NCI-H2171 (cell line): ENCODE measurements around the gene SPTBN4.
A peak's percentile ranks its signal among the peaks of the same experiment; 100 is the strongest.
"Not testable (repeated sequence)": the region's sequence is repeated elsewhere in the genome, so short reads cannot be mapped to it uniquely, and the experiment has no call there.

Experiments
- DNase-seq: peaks from one replicate; lab custom pipeline; 2025; lab: John Stamatoyannopoulos, UW

SPTBN4 gene

GRCh38 chr19:40441719-40442253, 25.0 kb upstream of the SPTBN4 start:
- no peak for DNase-seq

- DNase-seq = no peak
Observed at GRCh38 chr19:40442328-40443130, 24.3 kb upstream of the SPTBN4 start.

- DNase-seq = peak; percentile 99
Observed at GRCh38 chr19:40443131-40443999, 23.4 kb upstream of the SPTBN4 start.

- DNase-seq = peak; percentile 96
Observed at GRCh38 chr19:40444000-40444824, 22.6 kb upstream of the SPTBN4 start, which contains the start of gene SERTAD3. Gene SERTAD3, minus strand, starts transcription at chr19:40444335. Its CDS starts 2,255 bp downstream, at chr19:40442080.

GRCh38 chr19:40444825-40445312, 21.9 kb upstream of the SPTBN4 start:
- DNase-seq = no peak

- no peak for DNase-seq
Observed at GRCh38 chr19:40445780-40446262, 21.0 kb upstream of the SPTBN4 start.

GRCh38 chr19:40446263-40446784, 20.5 kb upstream of the SPTBN4 start:
- no peak for DNase-seq

GRCh38 chr19:40449506-40449905, 17.3 kb upstream of the SPTBN4 start:
- DNase-seq = no peak

GRCh38 chr19:40450664-40451063, 16.1 kb upstream of the SPTBN4 start:
- DNase-seq = no peak

- DNase-seq = no peak
Observed at GRCh38 chr19:40452016-40452415, 14.8 kb upstream of the SPTBN4 start.

GRCh38 chr19:40453151-40453735, 13.6 kb upstream of the SPTBN4 start:
- DNase-seq = no peak

- not testable (repeated sequence) for DNase-seq
Observed at GRCh38 chr19:40453943-40454342, 12.9 kb upstream of the SPTBN4 start.

- DNase-seq = no peak
Observed at GRCh38 chr19:40457048-40457447, 9.8 kb upstream of the SPTBN4 start.

GRCh38 chr19:40457953-40458596, 8.7 kb upstream of the SPTBN4 start:
- DNase-seq = no peak

GRCh38 chr19:40458597-40458974, 8.2 kb upstream of the SPTBN4 start:
- DNase-seq = no peak

GRCh38 chr19:40460185-40460584, 6.6 kb upstream of the SPTBN4 start:
- no peak for DNase-seq

GRCh38 chr19:40461669-40462221, 5.1 kb upstream of the SPTBN4 start:
- no peak for DNase-seq

GRCh38 chr19:40463587-40464037, 3.2 kb upstream of the SPTBN4 start:
- DNase-seq = not testable (repeated sequence)

- peak; percentile 43 for DNase-seq
Observed at GRCh38 chr19:40464059-40465024, 2.5 kb upstream of the SPTBN4 start.
